AG04450 (cell line): Measurements from ENCODE around the gene TEX52. TPM values are rescaled to one million over a fixed set of nuclear protein-coding genes. Genes with fewer than 3 reads are reported as not detected.
"Not testable (repeated sequence)": the region's sequence is repeated elsewhere in the genome, so short reads cannot be mapped to it uniquely, and the experiment has no call there.

Experiments used
- CTCF ChIA-PET: fragments of 300-600, 350-600 bp; formaldehyde crosslinking; extraction: SDS; loops from one replicate; lab custom pipeline; 2022; ENCODE audit warnings: antibody characterized with exemption, inconsistent platforms; lab: Charles Lee
- POLR2A ChIA-PET: fragments of 350-600 bp; formaldehyde crosslinking; extraction: SDS; loops from one replicate; lab custom pipeline; 2021; ENCODE audit warnings: antibody characterized with exemption, inconsistent platforms; lab: Yijun Ruan, JAX
- DNase-seq: peaks from one replicate; pipeline ENCODE4 v3.0.0-alpha.2; 2011; ENCODE audit warnings: low read depth, low spot score
- H3K27ac ChIP-seq: one replicate; pipeline ENCODE4 v1.5.1; 2012; ENCODE audit warnings: low read depth, low read length, control low read depth
- H3K27me3 ChIP-seq: one replicate; pipeline ENCODE4 v1.6.0; 2012; ENCODE audit warnings: low read length; ENCODE audit not compliant: control insufficient read depth, insufficient read depth
- H3K4me3 ChIP-seq: 2 replicates; pipeline ENCODE4 v1.5.1; 2011; ENCODE audit warnings: mild to moderate bottlenecking, low read depth, low read length, control low read depth
- H3K9me3 ChIP-seq: 2 replicates; pipeline ENCODE4 v1.5.1; 2012; ENCODE audit warnings: low read length; ENCODE audit not compliant: control insufficient read depth, insufficient read depth
- CTCF ChIP-seq: IDR thresholded peaks from 2 replicates; pipeline ENCODE4 v1.5.1; 2011; ENCODE audit warnings: low read depth, low read length, control low read depth, inconsistent platforms
- polyA plus RNA-seq: library from polyadenylated mRNA; depleted of rRNA; stranded (reverse); fragments of >200 nt; gene quantifications from 2 replicates; pipeline ENCODE4 v1.2.3, GENCODE V29; 2011

The TEX52 gene
- polyA plus RNA-seq, 1 experiment: not detected

GRCh38 chr12:2876431-2877046 is 19.7 kb upstream of the TEX52 start:
- no peak for DNase-seq
- Histone ChIP-seq H3K27me3 (no peaks in the 10 kb centered on the region), H3K4me3 (peak overlapping the region; percentile 82), H3K9me3 (no peaks in the 10 kb centered on the region; the same call in 1 of the 2 replicates), H3K27ac (peak overlapping the region; percentile 57)
- TF ChIP-seq CTCF: no peak
- CTCF ChIA-PET: interaction anchor here (0.9 to 2.2 kb wide), 3 partner anchors 8 to 23 kb away, joined by 3 to 11 read pairs (median 3); no protein-coding TSS in a partner anchor
- POLR2A ChIA-PET: interaction anchor here (0.6 to 1.1 kb wide), 4 partner anchors 9 to 31 kb away, joined by 3 to 15 read pairs (median 4); partner anchors contain the start of gene TULP3

GRCh38 chr12:2868986-2869632 is 12.3 kb upstream of the TEX52 start:
- not testable (repeated sequence) for H3K4me3 ChIP-seq, DNase-seq, H3K9me3 ChIP-seq, H3K27me3 ChIP-seq, H3K27ac ChIP-seq
- ChIA-PET POLR2A (interaction anchor here (0.8 kb wide), 1 partner anchor 21 kb away, joined by 3 read pairs; the partner anchor contains the start of gene TULP3), CTCF (interaction anchor here (0.8 to 4.3 kb wide), 5 partner anchors 16 to 172 kb away, joined by 3 to 31 read pairs (median 4); no protein-coding TSS in a partner anchor)

- ChIA-PET CTCF (interaction anchor here (1.5 kb wide), 1 partner anchor 11 kb away, joined by 13 read pairs; no protein-coding TSS in a partner anchor), POLR2A (interaction anchor here (1.4 kb wide), 1 partner anchor 10 kb away, joined by 3 read pairs; no protein-coding TSS in a partner anchor)
Measured at GRCh38 chr12:2864198-2864597, 7.4 kb upstream of the TEX52 start.

GRCh38 chr12:2863402-2863801 is 6.6 kb upstream of the TEX52 start:
- H3K27me3 ChIP-seq, H3K27ac ChIP-seq, H3K9me3 ChIP-seq, DNase-seq, POLR2A ChIA-PET, H3K4me3 ChIP-seq: not testable (repeated sequence)
- CTCF ChIA-PET: interaction anchor here (1.5 kb wide), 1 partner anchor 10 kb away, joined by 13 read pairs; no protein-coding TSS in a partner anchor

More at GRCh38 chr12:2864198-2864597, 7.4 kb upstream of the TEX52 start:
- Histone ChIP-seq H3K4me3 (no peak overlapping the region), H3K27ac (no peak overlapping the region), H3K27me3 (no peaks in the 10 kb centered on the region), H3K9me3 (no peaks in the 10 kb centered on the region)
- DNase-seq: no peak
- TF ChIP-seq CTCF: no peak

- TF ChIP-seq CTCF: no peak
- H3K27me3 ChIP-seq: no peaks in the 10 kb centered on the region
- ChIA-PET POLR2A (no interaction called here), CTCF (interaction anchor here (1.2 kb wide), 1 partner anchor 9 kb away, joined by 7 read pairs; no protein-coding TSS in a partner anchor)
- H3K4me3 ChIP-seq: no peak overlapping the region
- no peak overlapping the region for H3K27ac ChIP-seq
- no peak for DNase-seq
- no peaks in the 10 kb centered on the region for H3K9me3 ChIP-seq
Measured at GRCh38 chr12:2862876-2863275, 6.0 kb upstream of the TEX52 start.
